ENCODE data around the gene CLSTN2.

GRCh38 chr3:140433431-140433830, 498.4 kb downstream of the CLSTN2 start:
- no peak for TF ChIP-seq FOXA1 (IDR thresholded peaks at IDR 0.05)
- TF ChIP-seq FOXM1 (IDR thresholded peaks at IDR 0.05; ENCODE audit: borderline replicate concordance), result no peak
- no peak for TF ChIP-seq L3MBTL2 (conservative IDR thresholded peaks at IDR 0.05)
- no peak for TF ChIP-seq ZNF384 (IDR thresholded peaks at IDR 0.05)
- no peak for TF ChIP-seq HDGF (IDR thresholded peaks at IDR 0.05; ENCODE audit: borderline replicate concordance)
- TF ChIP-seq SUZ12 (IDR thresholded peaks at IDR 0.05), result no peak
- no peak for TF ChIP-seq TARDBP (IDR thresholded peaks at IDR 0.05)
- no peak for TF ChIP-seq NFRKB (IDR thresholded peaks at IDR 0.05)
- TF ChIP-seq ELF4 (IDR thresholded peaks at IDR 0.05), result no peak
- TF ChIP-seq ARNT (IDR thresholded peaks at IDR 0.05), result no peak
- TF ChIP-seq PKNOX1 (IDR thresholded peaks at IDR 0.05), result no peak

All from HEK293T (cell line).